Erythroblast (primary cell): ENCODE results near the gene PARM1.

ENCODE experiments used
- GATA1 ChIP-seq: IDR thresholded peaks from 2 replicates; pipeline ENCODE4 v1.6.1; 2011; ENCODE audit warnings: low read depth, mild to moderate bottlenecking, control low read depth, low read length, moderate library complexity
- POLR2A ChIP-seq: IDR thresholded peaks from 2 replicates; pipeline ENCODE4 v1.6.1; 2011; ENCODE audit warnings: mild to moderate bottlenecking, low read length

DNA sequence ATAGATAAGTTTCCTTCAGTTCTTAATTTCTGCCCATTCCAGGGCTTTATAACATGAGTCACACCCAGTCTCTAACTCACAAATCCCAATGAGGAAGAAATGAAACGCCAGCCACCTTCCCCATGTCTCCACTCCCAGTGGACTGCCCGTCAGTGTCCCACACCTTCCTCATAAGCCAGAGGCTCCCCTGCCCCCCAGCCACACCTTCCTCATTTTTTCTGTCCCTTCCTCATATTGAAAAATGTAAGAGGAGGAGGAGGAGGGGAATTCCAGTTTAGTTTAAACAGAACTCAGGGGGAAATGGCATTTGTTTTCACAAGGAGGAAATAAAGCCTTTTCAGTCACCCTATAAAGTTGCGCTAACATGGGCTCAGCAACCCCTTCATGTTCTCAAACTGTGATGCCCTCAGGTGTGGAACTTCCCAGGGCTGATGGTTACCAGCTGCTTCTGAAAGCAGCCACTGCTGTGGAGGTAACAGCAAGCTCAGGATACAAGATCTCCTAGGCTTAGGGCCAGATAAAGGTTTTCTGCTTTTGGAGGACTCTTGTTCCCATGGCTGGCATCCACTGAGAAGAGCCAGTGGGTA, 97.8 kb downstream of the PARM1 start:
- TF ChIP-seq POLR2A: no peak
- TF ChIP-seq GATA1: no peak
